Measurements from ENCODE around the gene SYNDIG1.

DNA sequence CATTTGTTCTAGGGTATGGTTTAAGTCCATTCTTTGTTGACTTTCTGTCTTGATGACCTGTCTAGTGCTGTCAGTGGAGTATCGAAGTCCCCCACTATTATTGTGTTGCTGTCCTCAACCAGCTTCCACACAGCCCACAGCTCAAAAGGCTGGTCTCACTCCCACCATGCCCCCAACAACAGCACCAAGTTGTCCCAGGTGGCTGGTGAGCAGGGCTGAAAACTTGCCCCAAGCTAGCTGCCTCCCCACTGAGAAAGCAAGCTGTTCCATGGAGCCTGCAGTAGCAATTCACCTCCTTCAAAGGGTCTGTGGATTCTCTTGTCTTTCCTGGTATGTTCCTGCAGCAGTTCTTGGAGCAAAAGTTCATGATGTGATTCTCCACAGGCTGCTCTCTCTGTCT is 221.0 kb downstream of the SYNDIG1 start:
- TF ChIP-seq, protein P1, sequence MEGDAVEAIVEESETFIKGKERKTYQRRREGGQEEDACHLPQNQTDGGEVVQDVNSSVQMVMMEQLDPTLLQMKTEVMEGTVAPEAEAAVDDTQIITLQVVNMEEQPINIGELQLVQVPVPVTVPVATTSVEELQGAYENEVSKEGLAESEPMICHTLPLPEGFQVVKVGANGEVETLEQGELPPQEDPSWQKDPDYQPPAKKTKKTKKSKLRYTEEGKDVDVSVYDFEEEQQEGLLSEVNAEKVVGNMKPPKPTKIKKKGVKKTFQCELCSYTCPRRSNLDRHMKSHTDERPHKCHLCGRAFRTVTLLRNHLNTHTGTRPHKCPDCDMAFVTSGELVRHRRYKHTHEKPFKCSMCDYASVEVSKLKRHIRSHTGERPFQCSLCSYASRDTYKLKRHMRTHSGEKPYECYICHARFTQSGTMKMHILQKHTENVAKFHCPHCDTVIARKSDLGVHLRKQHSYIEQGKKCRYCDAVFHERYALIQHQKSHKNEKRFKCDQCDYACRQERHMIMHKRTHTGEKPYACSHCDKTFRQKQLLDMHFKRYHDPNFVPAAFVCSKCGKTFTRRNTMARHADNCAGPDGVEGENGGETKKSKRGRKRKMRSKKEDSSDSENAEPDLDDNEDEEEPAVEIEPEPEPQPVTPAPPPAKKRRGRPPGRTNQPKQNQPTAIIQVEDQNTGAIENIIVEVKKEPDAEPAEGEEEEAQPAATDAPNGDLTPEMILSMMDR (IDR thresholded peaks at IDR 0.05): no peak
- TF ChIP-seq, protein P2, sequence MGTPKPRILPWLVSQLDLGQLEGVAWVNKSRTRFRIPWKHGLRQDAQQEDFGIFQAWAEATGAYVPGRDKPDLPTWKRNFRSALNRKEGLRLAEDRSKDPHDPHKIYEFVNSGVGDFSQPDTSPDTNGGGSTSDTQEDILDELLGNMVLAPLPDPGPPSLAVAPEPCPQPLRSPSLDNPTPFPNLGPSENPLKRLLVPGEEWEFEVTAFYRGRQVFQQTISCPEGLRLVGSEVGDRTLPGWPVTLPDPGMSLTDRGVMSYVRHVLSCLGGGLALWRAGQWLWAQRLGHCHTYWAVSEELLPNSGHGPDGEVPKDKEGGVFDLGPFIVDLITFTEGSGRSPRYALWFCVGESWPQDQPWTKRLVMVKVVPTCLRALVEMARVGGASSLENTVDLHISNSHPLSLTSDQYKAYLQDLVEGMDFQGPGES (IDR thresholded peaks at IDR 0.05; ENCODE audit: low read depth, low read length): no peak
- TF ChIP-seq MXI1 (IDR thresholded peaks at IDR 0.05; ENCODE audit: low read depth, low read length) (no peak), SMC3 (IDR thresholded peaks at IDR 0.05; ENCODE audit: low read depth, low read length) (no peak)

All from SK-N-SH (cell line).